Medulla oblongata (tissue), 1 donor: ENCODE data around the gene KCNE3.

Experiments used
- DNase-seq: peaks from one replicate; pipeline ENCODE4 v3.0.0-alpha.2; 2015; ENCODE audit errors: extremely low spot score

The KCNE3 gene

DNA sequence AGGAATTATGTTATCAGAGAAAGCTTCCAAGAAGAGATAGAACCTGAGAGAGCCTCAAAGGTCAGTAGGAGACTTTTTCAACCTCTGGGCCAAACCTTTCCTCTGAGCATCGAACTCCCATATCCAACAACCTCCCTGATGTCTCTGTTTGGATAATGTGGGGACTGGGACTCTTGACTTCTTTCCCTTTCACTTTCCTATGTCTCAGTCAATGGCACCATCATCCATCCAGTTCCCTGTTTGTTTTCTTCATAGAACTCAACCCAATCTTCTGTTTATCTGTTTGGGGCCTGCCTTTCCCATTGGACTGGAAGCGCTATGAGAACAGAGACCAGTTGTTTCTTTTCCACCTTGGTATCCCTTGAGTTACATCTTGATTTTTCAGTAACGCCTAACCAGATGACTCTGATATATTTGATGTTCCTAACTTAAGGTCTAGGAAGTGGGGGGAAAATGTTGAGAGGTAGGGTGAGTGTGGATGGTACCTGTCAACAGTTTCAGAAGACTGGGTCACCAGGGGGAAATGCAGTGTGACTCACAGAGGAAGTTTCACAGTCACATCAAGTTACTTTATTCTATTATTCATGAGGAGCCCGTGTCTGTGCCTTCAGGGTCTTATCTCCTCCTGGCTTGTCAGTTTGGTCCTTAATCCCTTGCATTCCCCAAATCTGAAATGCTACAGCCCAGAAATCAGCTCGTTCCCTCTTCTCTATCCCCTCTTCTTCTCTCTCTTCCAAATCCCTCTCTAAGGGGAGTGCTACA is 4.5 kb upstream of the KCNE3 start:
- DNase-seq = no peak

DNA sequence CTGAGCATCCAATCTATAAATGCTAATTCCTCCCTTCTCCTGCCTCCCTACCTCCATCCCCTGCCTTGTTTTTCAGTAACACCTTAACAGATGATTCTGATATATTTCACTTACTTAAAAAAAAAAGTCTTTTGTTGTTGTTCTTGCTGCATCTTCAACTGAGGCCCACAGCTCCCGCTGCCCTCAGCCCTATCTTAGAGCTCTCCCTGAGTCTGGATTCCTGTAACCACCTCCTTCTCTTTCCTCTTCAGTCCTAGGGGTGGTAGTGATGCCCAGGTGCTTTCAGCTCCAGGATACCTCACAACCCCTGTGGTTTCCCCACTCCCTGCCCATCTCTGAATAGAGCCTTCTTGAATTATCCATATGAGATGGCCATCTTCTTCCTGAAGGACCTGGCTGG is 3.7 kb upstream of the KCNE3 start:
- DNase-seq = no peak

DNA sequence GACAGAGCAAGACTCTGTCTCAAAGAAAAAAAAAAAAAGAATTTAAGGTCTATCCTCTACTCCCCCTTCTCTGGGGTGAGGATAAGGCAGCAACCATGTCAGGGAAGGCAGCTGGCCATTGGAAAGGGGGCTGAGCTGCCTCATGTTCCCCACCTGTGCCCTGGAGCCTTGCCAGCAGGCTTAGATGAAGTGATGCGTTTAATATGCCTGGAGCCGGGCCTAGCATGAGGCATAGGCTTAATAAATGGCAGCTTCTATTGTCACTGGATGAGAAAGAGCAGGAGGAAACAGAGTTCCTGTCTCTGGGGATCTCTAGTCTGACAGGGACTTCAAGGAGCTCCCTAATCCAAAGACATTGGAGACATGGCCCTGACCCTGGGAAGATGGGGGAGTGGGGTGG is 3.2 kb upstream of the KCNE3 start:
- no peak for DNase-seq

DNA sequence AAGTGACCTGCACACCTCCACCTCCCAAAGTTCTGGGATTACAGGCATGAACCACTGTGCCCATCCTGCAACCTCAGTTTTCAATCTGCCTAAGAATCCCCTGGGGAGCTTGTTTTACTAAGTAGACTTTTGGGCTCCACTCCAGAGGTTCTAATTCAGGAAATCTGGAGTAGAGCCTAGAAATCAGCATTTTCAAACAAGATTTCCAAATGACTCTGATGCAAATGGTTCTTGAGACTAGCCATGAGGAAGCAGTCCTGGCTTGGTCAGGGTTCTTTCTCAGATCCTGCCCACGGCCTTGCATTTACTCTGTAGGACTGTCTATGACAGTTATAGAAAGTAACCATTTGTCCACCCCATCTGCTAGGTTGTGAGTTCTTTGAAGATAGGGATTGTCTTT is 1.6 kb upstream of the KCNE3 start:
- DNase-seq = no peak

DNA sequence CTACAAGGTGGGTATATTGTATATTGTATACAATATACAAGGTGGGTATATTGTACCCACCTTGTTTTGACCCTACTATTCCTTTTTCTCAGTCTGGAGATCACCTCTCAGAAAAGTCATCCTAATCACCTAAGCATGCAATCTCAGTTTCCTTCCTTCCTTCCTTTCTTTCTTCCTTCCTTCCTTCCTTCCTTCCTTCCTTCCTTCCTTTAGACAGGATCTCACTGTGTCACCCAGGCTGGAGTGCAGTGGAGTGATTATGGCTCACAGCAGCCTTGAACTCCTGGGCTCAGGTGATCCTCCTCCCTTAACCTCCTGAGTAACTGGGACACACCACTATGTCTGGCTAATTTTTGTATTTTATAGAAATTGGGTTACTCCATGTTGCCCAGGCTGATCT is 1.2 kb upstream of the KCNE3 start:
- no peak for DNase-seq

DNA sequence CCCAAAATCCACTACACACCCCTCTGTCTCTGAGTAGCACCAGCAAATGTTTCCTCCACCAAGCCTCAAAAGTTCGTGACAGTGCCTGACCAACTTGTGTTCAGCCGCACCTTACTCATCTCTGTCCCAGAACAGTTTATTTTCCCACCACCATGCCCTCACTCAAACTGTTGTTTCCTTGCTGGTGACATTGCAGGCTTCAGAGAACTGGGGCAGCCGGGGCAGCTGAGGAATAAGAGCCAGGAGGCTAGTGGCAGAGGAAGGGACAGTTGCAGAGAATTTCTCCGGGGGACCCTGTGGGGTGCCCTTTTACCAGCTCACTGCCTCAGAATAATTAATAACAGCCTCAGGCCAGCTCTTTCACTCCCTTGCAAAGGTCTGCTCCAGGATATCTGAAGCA is 709 bp upstream of the KCNE3 start:
- no peak for DNase-seq

DNA sequence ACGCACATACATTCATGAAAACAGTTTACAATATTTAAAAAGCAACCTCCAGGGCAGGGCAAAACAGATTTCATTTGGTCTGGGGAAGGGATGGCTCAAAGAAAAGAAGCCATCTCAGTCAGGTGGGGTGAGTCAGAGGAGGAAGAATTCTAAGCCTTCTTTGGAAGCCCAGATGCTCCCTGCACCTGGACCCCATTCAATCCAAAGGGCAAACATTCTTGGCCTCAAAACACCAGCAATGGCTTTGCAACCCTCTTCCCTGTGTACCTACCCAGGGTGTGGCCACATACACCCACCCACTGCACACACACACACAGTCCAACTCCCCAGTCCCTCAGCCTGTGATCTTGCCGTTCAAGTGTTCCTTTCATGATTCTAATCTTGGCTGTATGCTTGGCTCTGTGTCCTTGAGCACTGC is 2.0 kb downstream of the KCNE3 start:
- no peak for DNase-seq

DNA sequence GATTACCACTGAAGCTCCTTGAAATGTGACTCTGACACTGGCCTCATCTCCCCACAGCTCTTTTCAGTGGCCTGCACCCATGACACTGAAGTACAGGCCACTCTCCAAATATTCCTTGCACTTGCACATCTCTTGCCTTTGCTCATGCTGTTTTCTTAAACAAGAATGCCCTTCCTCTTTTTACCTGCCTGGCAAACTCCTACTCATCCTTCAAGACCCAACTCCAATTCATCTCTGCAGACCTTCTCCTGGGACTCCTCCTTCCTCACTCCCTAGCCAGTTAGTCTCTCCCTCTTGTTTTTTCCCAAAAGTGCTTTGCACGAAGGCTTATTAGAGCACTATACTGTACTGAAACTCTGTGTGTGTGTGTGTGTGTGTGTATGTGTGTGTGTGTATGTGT is 2.6 kb downstream of the KCNE3 start:
- no peak for DNase-seq

DNA sequence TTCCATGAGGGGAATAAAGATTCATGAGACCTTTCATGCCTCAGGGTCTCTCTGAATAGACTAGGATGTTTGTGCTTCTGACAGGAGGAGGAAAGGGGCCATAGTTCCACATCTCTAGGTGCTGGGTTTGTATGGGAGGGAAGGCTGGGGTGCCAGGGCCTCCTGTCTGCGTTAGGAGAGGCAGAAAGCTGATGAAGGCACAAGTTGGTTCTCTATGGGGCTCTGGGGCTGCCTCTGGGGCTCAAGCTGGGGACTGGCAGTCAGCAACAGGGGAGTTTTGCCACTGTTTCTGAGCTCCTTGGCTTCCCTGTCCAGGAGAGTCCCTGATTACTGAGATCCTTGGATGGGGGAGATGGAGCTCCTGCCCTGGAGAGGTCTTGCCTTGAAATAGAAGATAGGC is 4.1 kb downstream of the KCNE3 start:
- no peak for DNase-seq

DNA sequence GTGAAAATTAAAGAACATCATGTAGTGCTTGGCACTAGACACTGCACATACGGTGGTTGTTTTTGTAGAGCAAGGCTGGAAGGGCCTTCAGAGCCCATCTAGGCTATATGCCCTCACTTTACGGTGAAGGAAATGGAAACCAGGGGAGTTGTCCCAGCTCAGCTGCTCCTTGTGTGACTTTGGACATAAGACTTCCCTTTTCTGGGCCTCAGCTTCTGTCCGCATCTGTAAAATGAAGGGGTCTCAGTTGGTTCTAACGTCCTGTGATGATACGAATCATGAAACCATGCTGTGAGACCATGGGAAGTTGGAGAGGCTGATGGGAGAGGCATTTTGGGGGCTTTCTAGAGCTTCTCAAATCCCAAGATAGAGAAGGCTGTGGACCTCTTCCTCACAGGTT is 4.7 kb downstream of the KCNE3 start:
- DNase-seq = peak; percentile 23

DNA sequence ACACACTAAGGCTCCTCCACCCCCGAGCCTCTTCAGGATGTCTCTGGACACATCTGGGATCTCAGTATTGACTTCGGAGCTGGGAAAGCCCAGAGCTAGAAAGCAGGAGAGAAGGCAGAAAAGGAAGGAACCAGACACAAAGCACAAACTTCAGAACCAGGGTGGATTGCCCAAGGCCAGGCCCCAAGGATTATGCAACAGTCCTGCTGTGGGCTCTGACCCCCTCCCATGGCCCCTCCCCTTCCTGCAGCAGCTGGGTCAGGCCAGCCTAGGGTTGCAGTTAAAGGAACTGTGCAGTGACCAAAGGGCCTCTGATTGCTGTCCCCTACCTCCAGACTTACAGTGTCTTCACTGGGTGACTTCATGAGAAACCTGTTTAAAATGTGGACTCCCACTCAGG is 5.3 kb downstream of the KCNE3 start:
- DNase-seq = peak; percentile 75

DNA sequence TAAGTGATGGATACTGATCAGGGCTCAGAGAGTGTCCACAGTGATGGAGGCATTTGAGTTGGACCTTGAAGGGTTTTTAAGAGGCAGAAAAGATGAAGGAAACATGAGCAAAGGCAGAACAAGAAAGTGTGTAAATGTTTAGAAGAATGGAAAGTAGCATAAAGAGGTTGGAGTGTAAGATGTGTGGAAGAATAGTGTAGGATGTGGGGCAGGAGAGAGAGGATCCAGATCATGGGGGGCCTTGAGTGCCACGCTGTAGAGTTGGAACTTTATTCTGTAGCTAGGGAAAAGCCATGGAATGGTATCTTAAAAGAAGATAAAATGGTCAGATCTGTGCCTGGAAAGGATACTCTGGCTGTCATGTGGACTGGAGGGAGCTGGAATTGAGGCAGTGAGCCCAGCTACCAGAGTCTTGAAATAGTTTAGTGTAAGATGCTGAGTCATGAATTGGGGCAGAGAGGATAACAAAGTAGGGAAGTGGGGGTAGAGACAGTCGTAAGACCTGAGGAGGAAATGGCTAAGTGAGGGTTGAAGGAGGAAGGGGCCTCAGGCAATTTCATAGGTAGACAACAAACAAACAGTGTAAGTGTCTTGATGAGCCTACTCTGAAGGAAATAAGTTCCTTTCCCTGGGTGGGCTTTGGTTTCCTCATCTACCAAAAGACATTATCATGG is 6.7 kb downstream of the KCNE3 start:
- peak; percentile 80 for DNase-seq

DNA sequence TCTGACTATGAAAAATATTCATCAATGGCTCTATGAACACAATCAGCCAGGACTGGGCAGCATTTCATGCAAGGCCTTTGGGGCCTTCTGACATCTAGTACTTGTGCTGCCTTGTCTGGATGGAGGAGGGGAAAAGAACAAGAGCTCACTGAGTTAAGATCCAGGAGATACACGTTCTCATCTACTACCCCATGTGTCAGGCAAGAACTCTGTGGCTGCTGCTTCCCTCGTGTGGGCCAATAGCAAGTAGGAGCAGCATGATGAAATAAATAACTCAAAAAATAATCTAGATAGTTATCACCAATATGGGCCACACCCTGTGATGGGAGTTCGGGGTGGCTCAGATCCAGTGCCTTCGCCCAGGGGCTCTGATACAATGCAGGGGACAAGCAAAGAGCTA is 7.3 kb downstream of the KCNE3 start:
- no peak for DNase-seq

DNA sequence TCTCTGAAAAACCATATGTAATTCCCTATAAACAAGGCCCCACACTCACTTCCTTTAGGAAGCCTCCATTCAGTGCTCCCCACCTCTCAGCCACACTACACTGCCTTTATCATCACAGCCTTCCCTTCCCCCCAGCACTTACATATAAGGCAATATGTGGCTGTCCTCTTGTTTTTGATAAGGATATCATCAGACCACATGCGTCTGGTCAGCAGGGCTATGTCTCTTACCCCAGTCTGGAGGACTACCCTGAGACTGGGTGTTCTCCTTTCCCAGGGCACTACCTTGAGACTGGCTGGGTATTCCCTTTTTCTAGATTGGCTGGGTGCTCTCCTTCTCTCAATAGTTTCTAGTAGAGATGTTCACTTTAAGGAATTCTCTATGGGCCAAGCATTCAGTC is 7.8 kb downstream of the KCNE3 start:
- DNase-seq = no peak

DNA sequence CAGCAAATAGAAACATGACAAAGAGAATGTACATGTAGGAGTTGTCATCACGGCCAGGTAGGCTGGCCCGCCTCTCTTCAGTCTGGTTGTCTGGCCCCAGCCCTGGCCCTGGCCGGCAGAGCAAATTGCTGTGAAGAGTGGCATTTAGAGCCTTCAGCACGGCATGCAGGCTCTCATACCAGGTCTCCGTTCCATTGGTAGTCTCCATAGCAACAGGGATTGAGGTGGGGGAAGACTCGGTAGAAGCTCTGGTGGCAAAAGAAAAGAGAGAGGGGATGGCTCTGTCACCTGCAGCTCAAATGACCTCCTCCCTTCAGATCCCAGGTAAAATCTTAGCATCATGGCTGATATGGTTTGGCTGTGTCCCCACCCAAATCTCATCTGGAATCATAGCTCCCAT is 10.0 kb downstream of the KCNE3 start:
- no peak for DNase-seq

DNA sequence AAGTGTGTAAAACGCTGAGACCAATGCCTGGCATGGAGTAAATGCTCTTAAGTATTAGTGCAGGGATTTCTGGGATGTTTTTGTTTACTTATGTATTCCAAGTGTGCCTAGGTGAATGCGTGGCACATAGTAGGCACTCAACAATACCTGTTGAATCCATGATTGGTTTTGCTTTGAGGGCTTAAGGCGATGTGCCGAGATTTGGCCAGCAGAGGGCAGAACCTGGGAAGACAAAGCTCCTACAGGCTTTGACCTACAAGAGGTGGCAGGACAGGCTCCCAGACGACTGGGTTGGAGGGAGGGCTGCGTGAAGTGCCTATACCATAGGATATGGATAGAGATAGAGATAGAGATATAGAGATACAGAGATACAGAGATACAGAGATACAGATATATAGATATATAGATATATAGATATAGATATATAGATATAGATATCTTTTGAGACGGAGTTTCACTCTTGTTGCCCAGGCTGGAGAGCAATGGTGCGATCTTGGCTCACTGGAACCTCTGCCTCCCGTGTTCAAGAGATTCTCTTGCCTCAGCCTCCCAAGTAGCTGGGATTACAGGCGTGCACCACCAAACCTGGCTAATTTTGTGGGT is 13.9 kb downstream of the KCNE3 start:
- DNase-seq = peak; percentile 72

DNA sequence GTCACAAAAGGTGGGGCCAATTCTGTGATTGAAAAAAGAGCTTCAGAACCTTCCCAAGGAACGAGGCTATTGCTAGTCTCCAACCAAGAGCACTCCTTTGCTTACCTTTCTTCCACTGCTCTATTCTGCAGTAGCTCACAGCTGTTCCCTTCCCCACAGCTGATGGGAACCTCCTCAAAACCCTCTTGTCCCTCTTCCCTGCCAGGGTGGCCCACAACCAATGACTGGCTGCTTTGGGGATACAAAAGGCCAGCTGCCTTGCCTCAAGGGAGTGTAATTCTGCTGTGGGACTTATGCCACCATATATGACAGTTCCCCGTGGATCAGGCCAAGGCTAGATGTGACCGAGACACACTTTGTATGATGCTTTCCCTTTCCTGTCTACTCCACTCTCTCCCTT is 15.0 kb downstream of the KCNE3 start:
- no peak for DNase-seq

DNA sequence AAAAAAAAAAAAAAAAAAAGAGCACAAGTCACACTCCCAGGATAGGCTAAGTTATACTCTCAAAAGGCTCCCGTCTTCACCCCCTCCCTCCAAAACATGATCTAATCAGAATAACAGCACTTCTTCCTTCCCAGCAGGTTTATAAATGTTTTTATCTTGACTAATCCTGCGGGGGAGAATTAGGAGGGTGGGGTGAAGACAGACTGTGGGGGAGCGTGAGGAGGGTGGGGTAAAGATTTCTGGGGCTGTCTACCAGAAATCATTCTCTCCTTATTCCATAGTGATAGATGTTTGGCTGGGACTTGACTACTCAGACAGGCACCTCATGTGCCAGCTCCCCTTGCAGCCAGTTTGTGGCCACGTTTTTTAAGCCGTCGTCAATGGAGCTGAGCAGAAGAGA is 17.0 kb downstream of the KCNE3 start:
- DNase-seq = no peak

DNA sequence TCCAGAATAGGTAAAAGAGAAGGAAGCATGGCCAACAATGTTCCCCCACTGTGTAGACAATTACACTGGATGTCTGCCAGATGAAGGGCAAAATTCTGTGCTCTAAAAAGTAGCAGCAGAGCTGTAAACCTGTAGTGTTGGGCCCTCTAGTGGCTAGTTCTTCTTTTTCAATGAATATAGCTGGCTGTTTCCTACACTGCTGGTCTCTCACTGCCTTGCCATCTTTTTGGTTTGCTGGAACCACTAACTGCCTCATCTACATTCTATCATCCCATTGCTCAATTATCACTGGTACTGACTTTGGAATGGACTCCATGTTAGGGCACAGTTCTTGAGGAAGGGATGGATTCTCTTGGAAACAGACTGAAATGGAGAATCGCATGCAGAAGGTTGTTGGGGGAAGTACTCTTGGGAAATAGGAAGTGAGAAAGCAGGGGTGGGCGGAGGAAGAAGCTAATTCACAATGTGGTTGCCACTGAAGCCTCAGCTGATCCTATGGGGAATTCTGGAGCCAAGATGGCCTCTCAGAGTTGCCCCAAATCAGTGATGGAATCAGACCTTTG is 17.9 kb downstream of the KCNE3 start:
- DNase-seq = peak; percentile 91

DNA sequence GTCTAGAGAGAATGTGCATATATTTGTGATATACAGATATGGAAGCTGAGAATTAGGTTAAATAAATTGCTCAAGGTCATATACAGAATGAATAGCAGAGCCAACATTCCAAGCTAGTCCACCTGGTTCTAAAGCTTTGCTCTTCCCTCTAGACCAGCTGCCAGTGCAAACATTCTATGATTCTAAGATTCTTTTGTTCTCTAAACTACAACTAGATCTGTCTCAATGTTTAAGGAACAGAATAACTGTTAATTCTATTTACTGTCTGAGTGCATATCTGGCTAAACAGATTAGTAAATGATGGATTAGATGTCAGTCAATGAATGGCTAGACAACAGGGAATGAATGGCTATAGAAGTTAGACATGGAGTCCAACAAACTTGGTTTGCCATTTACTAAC is 19.6 kb downstream of the KCNE3 start:
- no peak for DNase-seq

DNA sequence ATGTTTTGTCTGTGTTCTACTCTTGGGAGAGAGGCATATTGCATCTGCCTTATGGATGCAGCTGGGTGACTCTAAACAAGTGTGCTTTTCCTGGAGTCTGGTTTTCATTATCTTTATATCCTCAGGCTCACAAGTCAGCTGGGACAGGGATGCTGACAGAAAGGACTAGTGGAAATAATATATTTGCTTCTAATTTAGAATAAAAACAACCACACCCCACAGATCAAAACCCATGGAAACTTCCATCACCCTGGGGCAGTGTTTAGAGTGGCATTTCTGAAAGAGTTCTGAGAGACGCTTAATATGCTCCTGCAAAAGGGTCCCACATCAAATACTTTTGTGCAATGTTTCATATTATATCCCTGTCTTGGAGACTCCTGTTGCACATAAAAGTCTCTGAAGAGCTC is 20.8 kb downstream of the KCNE3 start:
- no peak for DNase-seq

DNA sequence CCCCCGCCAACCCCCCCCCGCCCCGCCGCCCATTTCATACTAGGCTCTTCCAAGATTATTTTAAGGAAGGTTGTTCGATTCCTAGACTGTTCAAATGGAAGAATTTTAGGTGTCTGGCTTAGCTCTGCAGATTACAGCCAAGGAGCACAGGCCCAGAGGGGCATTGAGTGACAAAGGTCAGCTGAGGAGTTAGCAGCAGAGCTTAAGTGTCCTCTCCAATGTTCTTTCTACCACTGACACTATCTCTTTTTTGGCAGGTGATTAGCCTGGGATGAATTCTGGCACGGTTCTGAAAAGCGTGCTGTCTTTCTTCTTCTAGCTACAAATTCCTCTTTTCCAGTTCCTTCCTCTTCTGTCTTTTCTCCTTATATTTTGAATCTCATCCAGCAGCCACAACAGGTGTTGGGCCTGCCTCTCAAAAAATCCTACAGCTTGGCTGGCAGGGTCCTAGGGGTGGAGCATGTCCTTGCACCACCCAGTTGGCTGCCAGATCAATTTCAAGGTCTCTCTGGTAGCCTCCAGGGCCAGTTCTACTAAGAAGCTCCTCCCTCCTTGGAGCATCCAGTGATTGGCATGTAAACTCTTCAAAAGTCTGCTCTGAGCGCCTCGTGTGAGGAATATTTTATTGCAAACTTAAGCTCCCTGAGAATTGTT is 23.0 kb downstream of the KCNE3 start:
- no peak for DNase-seq
